ES-I3 (cell line): ENCODE results near the gene FGD5.

ENCODE experiments used
- H3K36me3 ChIP-seq: 2 replicates; pipeline ENCODE4 v1.6.1; 2013; ENCODE audit warnings: mild to moderate bottlenecking, low read length, control low read depth, moderate library complexity; ENCODE audit not compliant: insufficient read depth
- H3K4me1 ChIP-seq: 2 replicates; pipeline ENCODE4 v1.6.1; 2013; ENCODE audit warnings: mild to moderate bottlenecking, control low read depth, low read length; ENCODE audit not compliant: insufficient read depth
- H3K9ac ChIP-seq: 2 replicates; pipeline ENCODE4 v1.6.1; 2013; ENCODE audit warnings: low read depth, mild to moderate bottlenecking, low read length, moderate library complexity
- H3K9me3 ChIP-seq: 2 replicates; pipeline ENCODE4 v1.6.1; 2013; ENCODE audit warnings: mild to moderate bottlenecking, low read length, moderate library complexity; ENCODE audit not compliant: control insufficient read depth, insufficient read depth

Gene FGD5, protein sequence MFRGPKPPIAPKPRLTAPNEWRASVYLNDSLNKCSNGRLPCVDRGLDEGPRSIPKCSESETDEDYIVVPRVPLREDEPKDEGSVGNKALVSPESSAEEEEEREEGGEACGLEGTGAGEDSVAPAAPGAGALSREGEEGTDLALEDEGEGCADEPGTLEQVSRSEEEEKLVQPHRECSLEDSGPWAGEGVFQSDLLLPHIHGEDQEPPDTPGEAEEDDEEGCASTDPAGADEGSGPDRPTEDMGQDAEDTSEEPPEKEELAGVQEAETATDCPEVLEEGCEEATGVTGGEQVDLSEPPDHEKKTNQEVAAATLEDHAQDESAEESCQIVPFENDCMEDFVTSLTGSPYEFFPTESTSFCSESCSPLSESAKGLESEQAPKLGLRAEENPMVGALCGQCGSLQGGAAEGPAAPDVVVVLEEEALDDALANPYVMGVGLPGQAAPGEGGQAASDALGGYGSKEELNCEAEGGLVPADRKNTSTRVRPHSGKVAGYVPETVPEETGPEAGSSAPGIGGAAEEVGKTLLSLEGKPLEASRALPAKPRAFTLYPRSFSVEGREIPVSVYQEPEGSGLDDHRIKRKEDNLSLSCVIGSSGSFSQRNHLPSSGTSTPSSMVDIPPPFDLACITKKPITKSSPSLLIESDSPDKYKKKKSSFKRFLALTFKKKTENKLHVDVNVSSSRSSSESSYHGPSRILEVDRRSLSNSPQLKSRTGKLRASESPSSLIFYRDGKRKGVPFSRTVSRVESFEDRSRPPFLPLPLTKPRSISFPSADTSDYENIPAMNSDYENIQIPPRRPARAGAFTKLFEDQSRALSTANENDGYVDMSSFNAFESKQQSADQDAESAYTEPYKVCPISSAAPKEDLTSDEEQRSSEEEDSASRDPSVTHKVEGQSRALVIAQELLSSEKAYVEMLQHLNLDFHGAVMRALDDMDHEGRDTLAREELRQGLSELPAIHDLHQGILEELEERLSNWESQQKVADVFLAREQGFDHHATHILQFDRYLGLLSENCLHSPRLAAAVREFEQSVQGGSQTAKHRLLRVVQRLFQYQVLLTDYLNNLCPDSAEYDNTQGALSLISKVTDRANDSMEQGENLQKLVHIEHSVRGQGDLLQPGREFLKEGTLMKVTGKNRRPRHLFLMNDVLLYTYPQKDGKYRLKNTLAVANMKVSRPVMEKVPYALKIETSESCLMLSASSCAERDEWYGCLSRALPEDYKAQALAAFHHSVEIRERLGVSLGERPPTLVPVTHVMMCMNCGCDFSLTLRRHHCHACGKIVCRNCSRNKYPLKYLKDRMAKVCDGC (N-terminal part only)

DNA sequence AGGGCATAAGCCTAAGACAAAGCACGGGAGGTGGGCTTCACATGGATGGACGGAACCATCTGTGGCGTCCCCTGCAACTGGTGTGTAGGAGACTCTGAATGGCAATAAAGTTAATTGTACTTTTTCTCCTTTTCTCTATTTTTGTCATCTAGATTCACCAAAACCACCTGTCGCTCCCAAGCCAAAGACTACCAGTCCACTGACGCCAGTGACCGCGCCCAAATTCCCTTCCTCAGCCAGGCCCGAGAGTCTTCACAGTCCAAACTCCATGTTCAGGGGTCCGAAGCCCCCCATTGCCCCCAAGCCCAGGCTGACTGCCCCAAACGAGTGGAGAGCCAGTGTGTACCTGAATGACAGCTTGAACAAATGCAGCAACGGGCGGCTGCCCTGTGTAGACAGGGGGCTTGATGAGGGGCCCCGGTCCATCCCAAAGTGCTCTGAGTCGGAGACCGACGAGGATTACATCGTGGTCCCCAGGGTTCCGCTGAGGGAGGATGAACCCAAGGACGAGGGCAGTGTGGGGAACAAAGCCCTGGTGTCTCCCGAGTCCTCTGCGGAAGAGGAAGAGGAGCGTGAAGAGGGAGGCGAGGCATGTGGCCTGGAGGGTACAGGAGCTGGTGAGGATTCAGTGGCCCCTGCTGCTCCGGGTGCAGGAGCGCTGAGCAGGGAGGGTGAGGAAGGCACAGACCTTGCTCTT, at the start of gene FGD5:
Gene FGD5 (plus strand): TSS at position 159 of the 697 bp plus-strand sequence. CDS start 110 bp downstream, at position 269.
- Histone ChIP-seq H3K36me3 (peaks cover 3% of the 10 kb centered on the region; the same call in 1 of the 2 replicates), H3K9me3 (no peaks in the 10 kb centered on the region), H3K9ac (no peak within 1 kb of the TSS), H3K4me1 (peaks cover 14% of the 10 kb centered on the region)

DNA sequence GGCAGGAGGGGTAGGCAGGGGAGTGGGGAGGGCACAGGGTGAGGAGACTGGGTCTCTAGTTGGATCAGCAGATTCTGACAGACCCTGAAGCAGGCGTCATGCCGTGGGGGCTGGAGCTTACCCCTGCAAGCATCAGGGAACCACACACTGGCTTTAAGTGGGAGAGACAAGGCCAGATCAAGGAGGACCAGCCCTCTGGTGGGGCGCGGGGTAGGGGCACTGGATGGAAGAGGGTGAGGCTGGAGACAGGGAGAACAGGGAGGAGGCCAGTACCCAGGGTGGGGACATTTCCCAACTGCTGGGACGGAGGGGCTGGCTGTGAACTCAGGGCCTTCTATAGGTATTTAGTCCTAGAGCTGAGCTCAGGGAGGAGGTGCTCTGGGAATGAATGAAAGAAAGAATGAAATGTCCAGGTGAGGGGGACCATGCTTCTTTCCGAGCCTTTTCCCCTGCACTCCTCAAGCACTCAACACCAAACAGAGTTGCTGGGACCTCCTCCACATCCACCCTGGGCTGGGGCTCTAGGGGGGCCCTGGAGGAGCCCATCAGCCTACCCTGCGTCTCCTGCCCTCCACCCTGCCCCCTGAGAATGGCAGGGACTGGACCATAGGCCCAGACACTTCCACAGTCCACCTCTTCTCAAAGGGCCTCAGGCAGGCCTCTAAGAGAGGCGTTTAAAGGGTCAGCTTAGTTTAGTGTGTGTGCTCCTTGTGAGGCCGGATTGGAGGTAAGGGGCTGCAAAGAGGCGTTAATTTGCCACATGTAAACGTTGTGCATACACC, 49.0 kb upstream of the FGD5 start:
- no peak overlapping the region for H3K9ac ChIP-seq
- peaks cover 16% of the 10 kb centered on the region for H3K4me1 ChIP-seq
- H3K36me3 ChIP-seq = no peaks in the 10 kb centered on the region
- no peaks in the 10 kb centered on the region for H3K9me3 ChIP-seq

DNA sequence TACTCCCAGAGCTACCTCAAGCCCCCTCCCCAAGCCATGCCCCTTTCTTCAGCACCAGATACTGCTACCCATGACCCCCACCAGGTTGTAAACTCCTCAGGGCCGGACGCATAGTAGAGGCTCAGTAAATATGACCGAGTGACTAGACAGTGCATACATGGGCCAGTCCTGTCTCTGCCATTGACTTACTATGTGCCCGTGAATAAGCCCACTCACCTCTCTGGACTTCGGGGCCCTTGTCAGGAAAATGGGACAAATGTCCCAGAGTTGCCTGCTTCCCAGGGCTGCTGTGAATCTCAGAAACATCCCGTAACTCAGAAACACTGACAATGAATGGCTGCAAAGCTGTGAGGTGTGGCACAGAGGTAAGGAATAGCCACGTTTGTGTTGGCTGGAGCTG, 48.2 kb upstream of the FGD5 start:
- Histone ChIP-seq H3K9ac (no peak overlapping the region), H3K36me3 (no peaks in the 10 kb centered on the region), H3K9me3 (no peaks in the 10 kb centered on the region), H3K4me1 (peaks cover 17% of the 10 kb centered on the region)

DNA sequence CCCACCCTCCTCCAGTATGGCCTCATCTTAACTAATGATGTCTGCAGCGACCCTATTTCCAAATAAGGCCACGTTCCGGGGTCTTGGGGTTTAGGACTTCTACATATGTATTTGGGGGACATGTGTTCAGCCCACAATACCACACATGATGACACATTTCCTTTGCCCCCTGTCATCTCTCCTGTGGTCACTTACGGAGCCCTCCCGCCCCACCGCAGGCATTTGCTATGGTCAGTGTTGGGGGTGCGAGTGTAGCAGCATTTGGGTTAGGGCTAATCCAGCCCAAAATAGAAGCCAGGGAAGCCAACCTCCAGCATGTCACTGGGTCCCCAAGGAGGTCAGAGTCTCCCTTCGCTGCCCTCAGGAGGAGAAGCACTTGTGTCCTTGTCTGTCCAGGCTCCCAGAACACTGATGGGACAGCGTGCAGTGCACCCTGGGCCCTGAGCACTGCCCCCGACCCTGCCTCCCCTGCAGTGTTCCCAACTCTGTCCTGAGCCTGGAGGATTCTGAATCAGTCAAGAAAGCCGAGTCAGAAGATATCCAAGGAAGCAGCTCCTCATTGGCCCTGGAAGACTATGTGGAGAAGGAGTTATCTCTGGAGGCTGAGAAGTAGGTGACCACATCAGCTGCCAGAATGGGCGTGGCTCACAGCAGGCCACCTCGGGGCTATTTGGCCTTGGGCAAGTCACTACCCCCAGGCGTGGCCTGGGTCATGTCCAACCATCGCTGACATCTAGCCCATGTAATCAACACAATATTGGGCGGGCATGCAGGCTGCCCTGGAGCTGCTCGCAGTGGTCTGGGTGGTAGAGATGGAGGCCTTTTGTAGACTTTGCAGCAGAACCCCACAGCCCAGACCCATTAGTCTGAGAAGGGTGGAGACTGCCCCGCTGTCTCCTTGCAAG, 46.9 kb upstream of the FGD5 start:
- H3K9me3 ChIP-seq = no peaks in the 10 kb centered on the region
- H3K4me1 ChIP-seq = peaks cover 19% of the 10 kb centered on the region
- no peak overlapping the region for H3K9ac ChIP-seq
- no peaks in the 10 kb centered on the region for H3K36me3 ChIP-seq

DNA sequence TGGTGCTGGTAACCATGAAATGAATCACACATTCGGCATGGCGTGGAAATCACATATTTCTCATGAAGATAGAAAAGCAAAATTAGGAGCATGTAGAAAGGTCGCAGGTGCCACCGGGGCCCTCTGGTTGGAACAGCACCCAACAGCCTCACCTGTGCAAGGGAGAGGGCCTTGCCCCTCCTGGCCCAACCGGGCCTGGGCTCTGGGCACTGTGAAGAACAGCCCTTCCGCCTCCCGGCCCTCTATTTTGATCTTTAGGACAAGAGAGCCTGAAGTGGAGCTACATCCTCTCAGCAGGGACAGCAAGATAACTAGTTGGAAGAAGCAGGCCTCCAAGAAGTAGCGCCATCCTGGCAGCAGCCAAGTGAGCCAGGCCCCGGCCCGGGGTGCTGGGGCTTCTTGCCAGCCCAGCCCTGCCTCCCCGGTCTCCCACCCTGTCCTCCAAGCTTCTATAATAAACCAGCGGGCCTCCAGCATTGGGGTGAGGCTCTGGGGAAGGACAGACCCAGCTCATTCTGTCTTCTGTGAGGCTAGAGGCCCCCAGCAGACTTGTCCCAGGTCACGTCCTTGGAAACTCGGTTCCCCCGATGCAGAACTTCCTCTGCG, 46.1 kb upstream of the FGD5 start:
- H3K9me3 ChIP-seq = no peaks in the 10 kb centered on the region
- peaks cover 19% of the 10 kb centered on the region for H3K4me1 ChIP-seq
- H3K36me3 ChIP-seq = no peaks in the 10 kb centered on the region
- no peak overlapping the region for H3K9ac ChIP-seq

DNA sequence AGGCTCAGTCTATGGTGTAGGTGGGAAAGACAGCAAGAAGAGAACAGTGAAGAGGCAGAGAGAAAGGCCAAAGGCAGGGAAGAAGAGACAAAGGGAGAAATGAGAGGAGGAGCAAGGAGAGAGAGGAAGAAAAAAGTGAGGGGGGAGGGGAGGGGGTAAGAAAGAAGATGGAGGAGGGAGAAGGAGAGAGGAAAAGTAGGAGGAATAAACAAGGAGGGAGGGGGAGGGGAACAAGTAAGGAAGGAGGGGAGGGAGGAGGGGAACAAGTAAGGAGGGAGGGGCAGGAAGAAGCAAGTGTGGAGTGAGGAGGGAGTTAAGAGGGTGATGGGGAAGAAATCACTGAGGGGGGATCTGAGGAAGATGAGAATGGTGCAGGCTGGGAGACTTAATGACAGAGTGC, 45.5 kb upstream of the FGD5 start:
- H3K9ac ChIP-seq = no peak overlapping the region
- no peaks in the 10 kb centered on the region for H3K9me3 ChIP-seq
- peaks cover 19% of the 10 kb centered on the region for H3K4me1 ChIP-seq
- H3K36me3 ChIP-seq = no peaks in the 10 kb centered on the region

DNA sequence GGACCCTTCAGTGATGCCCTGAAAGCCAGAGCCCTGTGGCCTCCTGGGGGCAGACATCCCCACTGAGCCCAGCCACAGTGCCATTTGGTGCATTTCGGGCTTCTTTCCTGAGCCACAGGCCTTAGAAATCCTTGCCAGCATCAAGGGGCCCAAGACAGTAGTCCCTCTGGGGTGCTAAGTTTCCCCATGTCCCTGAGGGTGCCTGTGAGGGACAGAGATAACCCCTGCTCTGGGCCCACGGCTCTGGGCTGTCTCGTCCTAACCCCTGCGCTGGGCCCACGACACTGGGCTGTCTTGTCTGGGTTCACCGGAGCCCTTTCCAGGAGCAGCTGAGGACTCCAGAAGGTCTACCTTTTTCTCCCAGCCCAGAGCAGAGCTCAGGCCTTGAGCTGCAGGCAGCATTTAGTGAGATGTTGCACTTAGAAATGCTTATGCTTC, 45.1 kb upstream of the FGD5 start:
- Histone ChIP-seq H3K9me3 (no peaks in the 10 kb centered on the region), H3K36me3 (no peaks in the 10 kb centered on the region), H3K9ac (no peak overlapping the region), H3K4me1 (peaks cover 19% of the 10 kb centered on the region)

DNA sequence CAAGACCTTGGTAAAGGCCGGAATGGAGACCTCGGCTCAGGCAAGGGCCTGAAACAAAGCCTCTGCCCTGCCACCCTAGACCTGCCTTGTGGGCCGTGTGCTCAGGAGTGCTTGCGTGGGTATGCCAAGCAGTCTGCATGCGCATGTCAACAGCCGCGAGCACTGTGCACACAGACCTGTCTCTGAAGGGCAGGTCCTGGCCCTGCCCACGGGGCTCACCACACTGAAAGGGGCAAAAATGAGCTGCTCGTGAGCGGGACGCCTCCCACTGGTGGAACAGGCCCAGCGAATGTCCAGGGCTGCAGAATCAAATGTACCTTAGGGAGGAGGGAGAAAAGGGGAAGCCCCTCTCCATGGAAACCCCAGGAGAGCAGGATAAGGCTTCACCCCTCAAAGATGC, 44.3 kb upstream of the FGD5 start:
- Histone ChIP-seq H3K4me1 (peaks cover 19% of the 10 kb centered on the region), H3K9ac (no peak overlapping the region), H3K9me3 (no peaks in the 10 kb centered on the region; the same call in 1 of the 2 replicates), H3K36me3 (no peaks in the 10 kb centered on the region)

DNA sequence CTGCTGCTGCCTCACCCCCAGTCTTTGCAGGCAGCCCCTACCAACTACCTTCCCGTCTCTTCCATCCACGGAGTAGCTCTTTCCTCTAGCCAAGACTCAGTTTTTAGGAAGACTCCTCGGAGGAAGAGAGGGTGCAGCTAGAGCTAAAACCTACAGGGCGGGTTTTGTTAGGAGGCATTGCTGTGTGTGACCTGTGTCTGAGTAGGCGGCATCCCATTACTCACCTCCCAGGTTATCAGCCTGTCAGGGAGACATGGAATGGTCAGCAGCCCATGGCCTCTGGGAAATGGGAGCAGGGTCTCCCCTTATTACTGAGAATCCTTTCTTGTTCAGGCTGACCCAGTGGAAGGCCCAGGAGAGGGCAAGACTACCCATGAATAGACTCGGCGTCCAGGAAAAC, 43.8 kb upstream of the FGD5 start:
- Histone ChIP-seq H3K4me1 (peaks cover 19% of the 10 kb centered on the region), H3K36me3 (no peaks in the 10 kb centered on the region), H3K9me3 (no peaks in the 10 kb centered on the region; the same call in 1 of the 2 replicates), H3K9ac (no peak overlapping the region)

DNA sequence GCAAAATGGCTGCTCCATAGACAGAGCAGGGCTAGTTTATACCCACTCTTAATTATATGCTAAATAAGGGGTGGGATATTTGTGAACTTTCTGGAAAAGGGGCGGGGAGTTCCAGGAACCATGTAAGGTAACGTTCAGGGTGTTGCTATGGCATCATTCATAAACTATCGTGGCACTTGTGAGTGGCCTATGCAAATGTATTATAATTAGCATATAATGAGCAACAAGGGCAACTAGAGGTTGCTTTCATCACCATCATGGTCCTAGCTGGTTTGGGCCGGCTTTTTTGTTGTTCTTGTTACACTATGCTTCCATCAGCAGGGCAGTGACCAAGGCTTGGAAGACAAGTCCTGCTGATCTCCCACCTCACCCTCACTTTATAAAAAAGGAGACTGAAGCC, 43.2 kb upstream of the FGD5 start:
- no peaks in the 10 kb centered on the region for H3K36me3 ChIP-seq
- peaks cover 19% of the 10 kb centered on the region for H3K4me1 ChIP-seq
- no peaks in the 10 kb centered on the region; the same call in 1 of the 2 replicates for H3K9me3 ChIP-seq
- no peak overlapping the region for H3K9ac ChIP-seq

DNA sequence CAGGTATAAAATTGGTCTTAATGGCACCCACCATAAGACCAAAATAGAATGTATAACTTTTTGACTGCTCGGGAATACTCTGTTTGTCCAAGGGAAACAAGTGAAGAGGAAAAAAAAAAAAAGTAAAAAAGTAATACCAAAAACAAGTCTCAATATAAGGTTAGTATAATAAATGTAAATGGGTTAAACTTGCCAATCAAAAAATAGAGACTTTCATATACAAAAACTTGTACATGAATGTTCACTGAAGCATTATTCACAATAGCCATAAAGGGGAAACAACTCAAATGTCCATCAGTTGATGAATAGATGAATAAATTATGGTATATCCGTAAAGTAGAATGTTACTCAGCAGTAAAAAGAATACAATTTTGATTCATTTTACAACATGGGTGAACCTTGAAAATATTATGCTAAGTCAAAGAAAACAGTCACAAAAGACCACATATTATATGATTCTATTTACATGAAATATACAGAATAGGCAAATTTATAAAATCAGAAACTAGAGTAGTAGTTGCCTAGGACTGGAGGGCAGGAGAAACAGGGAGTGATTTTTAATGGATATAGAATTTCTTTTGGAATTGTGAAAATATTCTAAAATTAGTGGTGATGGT, 39.6 kb upstream of the FGD5 start:
- no peaks in the 10 kb centered on the region for H3K36me3 ChIP-seq
- no peak overlapping the region for H3K9ac ChIP-seq
- H3K4me1 ChIP-seq = peaks cover 5% of the 10 kb centered on the region
- no peaks in the 10 kb centered on the region; the same call in 1 of the 2 replicates for H3K9me3 ChIP-seq
